Lung microvascular endothelial cell (primary cell): ENCODE measurements around the gene CHMP1A. TPM values are rescaled to one million over a fixed set of nuclear protein-coding genes. Genes with fewer than 3 reads are reported as not detected.

Source experiments
- DNase-seq, 2 donors: peaks; one replicate each; pipeline versions ENCODE4 v3.0.0 to v3.0.0-alpha.2; 2010; ENCODE audit warnings: low read depth in 2 of 2
- total RNA-seq: library from RNA; depleted of rRNA; stranded (reverse); fragments of >200 nt; gene quantifications from 2 replicates; pipeline ENCODE4 v1.2.1, GENCODE V29; 2014

The CHMP1A gene
- total RNA-seq, 1 donor from 2014 or later, result 81.5 TPM

GRCh38 chr16:89624777-89625761, 32.4 kb downstream of the CHMP1A start:
- DNase-seq, result no peak

DNA sequence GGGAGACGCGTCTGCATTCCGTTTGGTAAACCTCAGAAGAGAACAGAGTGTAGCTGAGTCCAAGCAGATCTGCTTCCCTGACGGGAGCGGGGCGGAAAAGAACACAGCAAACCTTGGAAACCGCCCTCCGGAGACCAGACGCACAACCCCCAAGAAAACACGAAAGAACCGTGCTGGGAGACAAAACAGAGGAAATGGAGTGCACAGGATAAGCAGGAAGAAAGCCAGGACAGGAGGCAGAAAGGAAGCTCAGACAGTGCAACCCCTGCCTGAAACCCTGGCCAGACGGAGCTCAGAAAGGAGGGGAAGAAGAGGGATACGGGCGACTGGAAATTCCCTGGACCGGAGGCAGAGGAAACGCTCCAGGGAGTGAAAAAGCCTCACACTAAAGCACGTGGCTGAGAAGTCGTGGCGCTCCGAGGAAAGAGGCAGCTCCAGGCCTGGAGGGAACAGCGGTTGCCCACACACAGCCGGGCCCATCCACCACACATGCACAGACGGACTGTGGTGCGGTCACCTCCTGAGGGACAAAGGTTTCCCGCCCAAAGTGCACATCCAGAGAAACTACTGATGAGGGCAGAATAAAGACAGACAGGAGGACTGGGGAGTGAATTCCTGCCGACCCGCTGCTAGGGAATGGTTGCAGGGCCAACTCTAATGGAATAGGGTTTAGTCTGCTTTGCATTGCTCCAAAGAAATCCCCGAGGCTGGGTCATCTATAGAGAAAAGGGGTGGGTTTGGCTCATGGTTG, 33.8 kb downstream of the CHMP1A start:
- peak in 1 of 2 donors; percentile 81 for DNase-seq

GRCh38 chr16:89621698-89622409, 35.7 kb downstream of the CHMP1A start:
- DNase-seq, result no peak

- no peak for DNase-seq
Observed at GRCh38 chr16:89621136-89621697, 36.3 kb downstream of the CHMP1A start.

DNA sequence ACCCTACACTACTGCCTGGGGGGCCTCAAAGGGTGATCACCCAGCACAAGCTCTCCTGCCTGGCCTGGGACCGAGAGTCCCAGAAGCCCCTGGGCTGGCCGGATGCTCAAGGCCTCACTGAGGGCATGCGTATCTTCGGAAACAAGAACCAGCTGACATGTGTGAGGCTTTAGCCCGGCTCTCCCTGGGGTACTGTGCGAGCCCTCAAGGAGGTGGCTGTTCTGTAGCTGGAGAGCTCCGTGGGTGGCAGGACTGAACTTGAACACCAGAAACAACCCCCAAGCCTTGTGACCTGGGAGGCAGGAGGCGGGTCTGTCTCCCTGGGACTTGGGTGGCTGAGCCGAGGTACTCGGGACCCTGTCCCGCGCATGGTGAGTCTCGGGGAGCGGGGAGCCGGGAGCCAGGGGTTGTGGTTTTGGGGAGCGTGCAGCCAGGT, 37.1 kb downstream of the CHMP1A start:
- DNase-seq, result no peak

DNA sequence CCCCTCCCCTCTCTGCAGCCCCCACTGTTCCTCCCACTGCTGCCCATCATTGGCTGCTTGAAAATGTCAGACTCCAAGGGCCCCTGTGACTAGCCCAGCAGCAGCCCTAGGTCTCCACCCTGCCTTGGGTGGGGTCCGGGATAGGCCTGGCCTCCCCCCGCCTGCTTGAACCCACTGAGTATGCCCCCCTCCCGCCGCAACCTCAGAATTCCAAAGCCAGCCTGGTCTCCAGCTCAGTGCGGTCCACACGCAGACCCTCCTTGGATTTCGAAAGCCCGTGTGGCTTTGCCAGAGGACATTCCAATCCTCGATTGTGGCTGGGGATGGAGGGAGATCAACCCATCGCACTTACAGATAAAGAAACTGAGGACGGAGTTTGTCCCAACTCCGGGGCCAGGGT, 37.7 kb downstream of the CHMP1A start:
- no peak for DNase-seq

DNA sequence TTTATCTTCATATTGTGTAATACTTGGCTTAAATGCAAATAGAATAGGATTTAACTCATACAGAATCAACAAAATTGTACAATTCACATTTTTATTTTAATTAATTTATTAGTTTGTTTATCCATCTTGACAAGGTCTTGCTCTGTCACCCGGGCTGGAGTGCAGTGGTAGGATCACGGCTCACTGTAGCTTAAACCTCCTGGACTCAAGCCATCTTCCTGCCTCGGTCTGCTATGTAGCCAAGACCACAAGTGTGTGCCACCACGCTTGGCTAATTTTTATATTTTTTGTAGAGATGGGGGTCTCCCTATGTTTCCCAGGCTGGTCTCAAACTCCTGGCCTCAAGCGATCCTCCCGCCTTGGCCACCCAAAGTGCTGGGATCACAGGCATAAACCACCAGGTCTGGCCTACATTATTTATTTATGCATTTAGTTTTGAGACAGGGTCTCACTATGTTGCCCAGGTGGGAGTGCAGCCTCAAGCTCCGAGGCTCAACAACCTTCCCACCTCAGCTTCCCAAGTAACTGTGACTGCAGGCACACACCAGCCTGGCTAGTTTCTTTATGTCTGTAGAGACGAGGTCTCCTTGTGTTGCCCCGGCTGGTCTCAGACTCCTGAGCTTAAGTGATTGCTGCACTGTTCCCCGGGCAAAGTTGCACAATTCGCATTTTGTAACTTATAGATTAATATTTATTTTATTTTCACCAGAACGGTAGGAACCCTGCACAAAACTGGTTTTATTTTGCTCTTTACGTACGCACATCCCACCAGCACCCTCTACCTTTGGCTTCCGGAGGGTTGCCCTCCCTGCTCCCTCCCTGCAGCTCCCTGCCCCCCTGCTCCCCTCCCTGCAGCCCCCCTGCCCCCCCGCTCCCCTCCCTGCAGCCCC, 39.2 kb downstream of the CHMP1A start:
- DNase-seq, result no peak

GRCh38 chr16:89617036-89617435, 40.5 kb downstream of the CHMP1A start:
- no peak for DNase-seq

- no peak for DNase-seq
Observed at GRCh38 chr16:89616623-89617022, 40.9 kb downstream of the CHMP1A start.

- peak in 1 of 2 donors; percentile 40 for DNase-seq
Observed at GRCh38 chr16:89615596-89616090, 41.9 kb downstream of the CHMP1A start.

DNA sequence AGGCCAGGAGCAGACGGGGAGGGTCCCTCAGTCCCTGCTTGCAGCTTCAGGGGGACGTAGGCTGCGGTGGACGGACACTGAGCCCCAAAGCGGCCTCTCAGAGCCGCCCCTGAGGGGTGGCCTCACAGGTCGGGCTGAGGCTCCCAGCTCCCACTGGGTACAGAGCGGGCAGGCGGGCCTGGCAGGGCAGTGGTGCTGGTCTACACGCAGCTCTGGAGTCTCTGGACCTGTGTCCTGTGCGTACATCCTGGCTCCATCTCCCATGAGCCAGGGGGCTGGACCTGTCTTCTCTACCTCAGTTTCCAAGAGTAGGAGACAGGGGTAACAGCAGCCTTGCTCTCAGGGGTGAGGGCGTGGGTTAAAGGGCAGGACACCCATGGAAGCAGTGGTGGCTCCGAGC, 42.3 kb downstream of the CHMP1A start:
- DNase-seq, result no peak

- DNase-seq, result no peak
Observed at GRCh38 chr16:89613954-89614459, 43.5 kb downstream of the CHMP1A start.

- peak in 1 of 2 donors; percentile 27 for DNase-seq
Observed at GRCh38 chr16:89613231-89613953, 44.1 kb downstream of the CHMP1A start, which contains the start of gene DPEP1. DPEP1 (plus strand) TSS chr16:89613642; CDS start chr16:89630411, 16,769 bp downstream.

GRCh38 chr16:89612415-89613166, 44.9 kb downstream of the CHMP1A start:
- DNase-seq, result no peak

DNA sequence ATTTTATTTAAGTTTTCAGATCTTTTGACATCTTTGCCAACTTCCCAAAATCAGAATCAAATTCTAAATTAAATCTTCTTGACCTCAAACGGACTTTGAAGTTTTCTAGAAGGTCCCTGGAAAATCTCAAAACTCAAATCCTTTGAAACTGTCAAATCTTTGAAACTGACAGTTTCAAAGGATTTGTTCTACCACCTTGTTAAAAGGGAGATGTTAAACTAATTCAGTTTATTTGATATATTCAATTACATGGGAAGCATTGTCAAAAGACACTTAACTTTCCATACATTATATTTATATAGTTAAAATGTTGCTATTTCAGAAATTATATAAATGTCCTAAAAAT, 47.4 kb downstream of the CHMP1A start:
- DNase-seq, result no peak

DNA sequence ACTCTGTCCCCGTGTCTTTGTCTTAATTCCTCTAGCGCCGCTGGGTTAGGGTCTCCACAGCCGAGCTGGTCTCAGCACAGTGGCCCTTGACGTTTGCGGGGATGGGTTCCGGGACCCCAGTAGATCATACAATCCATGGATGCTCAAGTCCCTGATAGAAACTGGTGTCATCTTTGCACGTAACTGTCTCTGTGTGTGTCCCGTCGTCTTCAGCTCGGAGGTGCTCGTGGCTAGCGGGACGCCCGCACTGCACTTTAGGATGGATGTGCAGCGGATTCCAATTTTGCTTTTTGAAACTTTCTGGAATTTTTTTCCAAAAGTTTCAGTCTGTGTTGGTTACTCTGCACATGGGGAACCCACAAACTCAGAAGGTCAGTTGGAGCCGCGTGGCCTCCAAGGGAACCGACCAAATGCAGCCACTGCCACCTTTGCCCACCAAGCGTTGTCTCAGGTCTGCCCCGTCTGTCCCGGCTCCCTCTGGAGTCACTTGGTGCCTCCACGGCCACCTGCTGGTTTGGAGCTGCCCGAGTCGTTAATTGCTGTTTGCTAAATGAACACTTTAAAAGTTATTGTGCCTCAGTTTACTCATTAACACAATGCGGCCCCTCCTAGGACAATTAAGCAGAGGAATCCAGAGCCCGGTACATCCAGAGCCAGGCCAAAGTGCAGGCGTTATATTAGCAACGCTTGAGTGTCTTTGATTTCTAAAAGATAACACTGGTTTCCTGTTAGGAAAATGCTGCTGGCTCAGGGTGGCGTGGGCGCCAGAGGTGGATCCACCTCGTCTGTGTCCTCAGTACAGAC, 49.4 kb downstream of the CHMP1A start:
- no peak for DNase-seq

GRCh38 chr16:89607453-89607852, 50.1 kb downstream of the CHMP1A start:
- DNase-seq, result no peak

- DNase-seq, result no peak
Observed at GRCh38 chr16:89606006-89606405, 51.5 kb downstream of the CHMP1A start.
